GM12878 (cell line): ENCODE results near the gene TAS2R13.

Source experiments
- CHD2 ChIP-seq: IDR thresholded peaks from 2 replicates; pipeline ENCODE4 v1.6.1; 2011; ENCODE audit warnings: low read depth, low read length, improper control_type of control experiment, borderline replicate concordance
- CTCF ChIP-seq, 3 experiments: IDR thresholded peaks in 2 of 3; conservative IDR thresholded peaks in 1 of 3; 2 replicates each; pipeline ENCODE4 v1.5.1; 2011; ENCODE audit warnings: low read depth in 3 of 3, low read length in 3 of 3, mild to moderate bottlenecking in 3 of 3, control low read depth in 2 of 3, moderate library complexity in 2 of 3, inconsistent platforms in 1 of 3, mixed read lengths in 1 of 3; ENCODE audit not compliant: control insufficient read depth in 2 of 3, insufficient read depth in 1 of 3; ENCODE audit errors: extremely low read depth in 1 of 3
- EZH2 ChIP-seq: IDR thresholded peaks from 2 replicates; pipeline ENCODE4 v1.6.1; 2012; ENCODE audit warnings: low read depth, mild to moderate bottlenecking, control low read depth, inconsistent platforms, low read length, borderline replicate concordance; ENCODE audit not compliant: control insufficient read depth
- MYC ChIP-seq: IDR thresholded peaks from 2 replicates; pipeline ENCODE4 v1.6.1; 2011; ENCODE audit warnings: mild to moderate bottlenecking, low read length, moderate library complexity, inconsistent platforms; ENCODE audit not compliant: insufficient read depth, insufficient replicate concordance, insufficient read length, severe bottlenecking
- SMC3 ChIP-seq: IDR thresholded peaks from 2 replicates; pipeline ENCODE4 v1.6.1; 2011; ENCODE audit warnings: low read length, improper control_type of control experiment, borderline replicate concordance
- TARDBP ChIP-seq: IDR thresholded peaks from 2 replicates; pipeline ENCODE4 v1.6.1; 2016; ENCODE audit warnings: borderline replicate concordance
- ZNF207 ChIP-seq: fragments of 450-650 bp; IDR thresholded peaks from 2 replicates; pipeline ENCODE4 v1.6.1; 2014; ENCODE audit warnings: antibody characterized with exemption, mild to moderate bottlenecking, borderline replicate concordance

GRCh38 chr12:10884086-10884725 is 25.2 kb downstream of the TAS2R13 start, which contains the start of gene PRH1:
- TF ChIP-seq ZNF207, result no peak
- TF ChIP-seq TARDBP, result no peak
- no peak for TF ChIP-seq EZH2
- TF ChIP-seq CHD2, result no peak
- TF ChIP-seq CTCF (IDR thresholded peaks at IDR 0.05 in 2 of 3, conservative IDR thresholded peaks at IDR 0.05 in 1 of 3; ENCODE audit: control insufficient read depth in 2 of 3, extremely low read depth in 1 of 3, insufficient read depth in 1 of 3, low read depth in 3 of 3, low read length in 3 of 3), result no peak
- no peak for TF ChIP-seq MYC
- TF ChIP-seq SMC3, result no peak
